Cardiac muscle cell (in vitro differentiated cells and primary cell): ENCODE data around the gene BRDT. TPM values are rescaled to one million over a fixed set of nuclear protein-coding genes. Genes with fewer than 3 reads are reported as not detected.

Source experiments
- DNase-seq, 2 donors: peaks; one replicate each; pipeline versions ENCODE4 v3.0.0 to v3.0.0-alpha.2; 2010 to 2017; ENCODE audit warnings: low read depth in 1 of 2, low spot score in 1 of 2
- H3K27ac ChIP-seq: fragments of 200-600 bp; sonication (generic); 2 replicates; pipeline ENCODE4 v1.5.1; 2016
- H3K27me3 ChIP-seq: fragments of 200-600 bp; sonication (generic); 2 replicates; pipeline ENCODE4 v1.6.0; 2016; ENCODE audit warnings: control low read depth
- H3K36me3 ChIP-seq: fragments of 200-600 bp; sonication (generic); 2 replicates; pipeline ENCODE4 v1.5.1; 2016; ENCODE audit warnings: control low read depth
- H3K4me1 ChIP-seq: fragments of 200-600 bp; sonication (generic); 2 replicates; pipeline ENCODE4 v1.8.1; 2017; ENCODE audit warnings: low read depth, mild to moderate bottlenecking, mixed run types
- H3K4me3 ChIP-seq: fragments of 200-600 bp; sonication (generic); 2 replicates; pipeline ENCODE4 v1.5.1; 2016; ENCODE audit warnings: mild to moderate bottlenecking
- H3K9me3 ChIP-seq: fragments of 200-600 bp; sonication (generic); 2 replicates; pipeline ENCODE4 v1.5.1; 2017; ENCODE audit warnings: low read depth, mild to moderate bottlenecking, control low read depth
- CTCF ChIP-seq: IDR thresholded peaks from 2 replicates; pipeline ENCODE4 v1.5.1; 2012; ENCODE audit warnings: low read depth, mild to moderate bottlenecking, low read length
- polyA plus RNA-seq: library from polyadenylated mRNA; unstranded; fragments of >200 nt; fragmentation: Nextera tagmentation; extraction: Ambion mirVana; gene quantifications from 2 replicates; pipeline ENCODE4 v1.2.1, GENCODE V29; 2016
- total RNA-seq: library from RNA; depleted of rRNA; stranded (reverse); fragments of >200 nt; gene quantifications from 2 replicates; pipeline ENCODE4 v1.2.3, GENCODE V29; 2016

Gene BRDT
- total and polyA plus RNA-seq, 2 experiments from 2014 or later, result not detected

GRCh38 chr1:91929250-91929649, 20.0 kb upstream of the BRDT start:
- peak; percentile 55 to 62 for DNase-seq
- H3K27me3 ChIP-seq, result no peaks in the 10 kb centered on the region
- H3K9me3 ChIP-seq, result no peaks in the 10 kb centered on the region
- TF ChIP-seq CTCF, result no peak
- H3K4me3 ChIP-seq, result no peak overlapping the region
- H3K4me1 ChIP-seq, result no peaks in the 10 kb centered on the region
- no peak overlapping the region for H3K27ac ChIP-seq
- H3K36me3 ChIP-seq, result no peaks in the 10 kb centered on the region

GRCh38 chr1:91937613-91938012, 11.6 kb upstream of the BRDT start:
- Histone ChIP-seq H3K4me3 (no peak overlapping the region), H3K27ac (no peak overlapping the region), H3K4me1 (no peaks in the 10 kb centered on the region), H3K27me3 (no peaks in the 10 kb centered on the region), H3K36me3 (no peaks in the 10 kb centered on the region), H3K9me3 (no peaks in the 10 kb centered on the region)
- no peak for TF ChIP-seq CTCF
- DNase-seq, result no peak

- no peak for DNase-seq
- no peaks in the 10 kb centered on the region for H3K9me3 ChIP-seq
- H3K36me3 ChIP-seq, result no peaks in the 10 kb centered on the region
- H3K4me3 ChIP-seq, result no peak overlapping the region
- TF ChIP-seq CTCF, result no peak
- H3K27me3 ChIP-seq, result no peaks in the 10 kb centered on the region
- no peaks in the 10 kb centered on the region for H3K4me1 ChIP-seq
- H3K27ac ChIP-seq, result no peak overlapping the region
Measured at GRCh38 chr1:91940496-91940895, 8.7 kb upstream of the BRDT start.

GRCh38 chr1:91944087-91944486, 5.1 kb upstream of the BRDT start:
- no peak overlapping the region for H3K27ac ChIP-seq
- no peak for TF ChIP-seq CTCF
- H3K9me3 ChIP-seq, result no peaks in the 10 kb centered on the region
- DNase-seq, result peak in 1 of 2 donors; percentile 13
- H3K36me3 ChIP-seq, result no peaks in the 10 kb centered on the region
- no peak overlapping the region for H3K4me3 ChIP-seq
- H3K4me1 ChIP-seq, result no peaks in the 10 kb centered on the region
- no peaks in the 10 kb centered on the region for H3K27me3 ChIP-seq

GRCh38 chr1:91948097-91948496, 1.1 kb upstream of the BRDT start:
- Histone ChIP-seq H3K9me3 (no peaks in the 10 kb centered on the region), H3K27me3 (no peaks in the 10 kb centered on the region), H3K4me3 (no peak overlapping the region), H3K4me1 (no peaks in the 10 kb centered on the region), H3K27ac (no peak overlapping the region), H3K36me3 (no peaks in the 10 kb centered on the region)
- no peak for DNase-seq
- TF ChIP-seq CTCF, result no peak
